HG03159 (cell line): Measurements from ENCODE around the gene SMYD3.

Experiments
- ATAC-seq: cut with Tn5 transposase; IDR thresholded peaks from one replicate; pipeline ENCODE4 v1.9.1; 2021; ENCODE audit warnings: mild to moderate bottlenecking, moderate library complexity; ENCODE audit not compliant: unreplicated experiment

SMYD3 gene

GRCh38 chr1:246158131-246158530 lies 348.9 kb downstream of the SMYD3 start:
- no peak for ATAC-seq

- no peak for ATAC-seq
These were observed 349.6 kb downstream of the SMYD3 start for GRCh38 chr1:246157516-246157915.

GRCh38 chr1:246156847-246157246 lies 350.2 kb downstream of the SMYD3 start:
- no peak for ATAC-seq

GRCh38 chr1:246155923-246156322 lies 351.2 kb downstream of the SMYD3 start:
- no peak for ATAC-seq

GRCh38 chr1:246153796-246154212 lies 353.3 kb downstream of the SMYD3 start:
- no peak for ATAC-seq

GRCh38 chr1:246152986-246153431 lies 354.1 kb downstream of the SMYD3 start:
- ATAC-seq, result no peak

- ATAC-seq, result no peak
These were observed 355.2 kb downstream of the SMYD3 start for GRCh38 chr1:246151796-246152434.

GRCh38 chr1:246149543-246149942 lies 357.5 kb downstream of the SMYD3 start:
- no peak for ATAC-seq

GRCh38 chr1:246147524-246148461 lies 359.3 kb downstream of the SMYD3 start:
- no peak for ATAC-seq

GRCh38 chr1:246146804-246147523 lies 360.1 kb downstream of the SMYD3 start:
- ATAC-seq, result no peak

GRCh38 chr1:246145900-246146299 lies 361.2 kb downstream of the SMYD3 start:
- no peak for ATAC-seq

GRCh38 chr1:246144931-246145330 lies 362.1 kb downstream of the SMYD3 start:
- ATAC-seq, result no peak

- no peak for ATAC-seq
These were observed 364.7 kb downstream of the SMYD3 start for GRCh38 chr1:246142320-246142893.

GRCh38 chr1:246141306-246141705 lies 365.8 kb downstream of the SMYD3 start:
- ATAC-seq, result no peak

GRCh38 chr1:246139745-246140182 lies 367.3 kb downstream of the SMYD3 start:
- ATAC-seq, result no peak

- ATAC-seq, result no peak
These were observed 368.3 kb downstream of the SMYD3 start for GRCh38 chr1:246138781-246139180.

- ATAC-seq, result no peak
These were observed 370.6 kb downstream of the SMYD3 start for GRCh38 chr1:246136477-246136876.

- ATAC-seq, result no peak
These were observed 372.3 kb downstream of the SMYD3 start for GRCh38 chr1:246134789-246135188.

GRCh38 chr1:246131095-246131494 lies 376.0 kb downstream of the SMYD3 start:
- no peak for ATAC-seq

GRCh38 chr1:246128494-246129069 lies 378.5 kb downstream of the SMYD3 start:
- no peak for ATAC-seq

GRCh38 chr1:246126580-246126979 lies 380.5 kb downstream of the SMYD3 start:
- ATAC-seq, result no peak
